DOHH2 (cell line): ENCODE measurements around the gene TIMELESS.

Experiments used
- CTCF ChIP-seq: fragments of 200-600 bp; sonication (generic); IDR thresholded peaks from one replicate; pipeline ENCODE4 v1.5.1; 2014; ENCODE audit warnings: antibody characterized with exemption, mild to moderate bottlenecking, low read depth, low read length; ENCODE audit not compliant: poor library complexity, severe bottlenecking
- EZH2phosphoT487 ChIP-seq: fragments of 200-600 bp; sonication (generic); IDR thresholded peaks from 2 replicates; pipeline ENCODE4 v1.6.1; 2017; ENCODE audit warnings: borderline replicate concordance, mild to moderate bottlenecking, antibody characterized with exemption, low read length, moderate library complexity, mixed read lengths

DNA sequence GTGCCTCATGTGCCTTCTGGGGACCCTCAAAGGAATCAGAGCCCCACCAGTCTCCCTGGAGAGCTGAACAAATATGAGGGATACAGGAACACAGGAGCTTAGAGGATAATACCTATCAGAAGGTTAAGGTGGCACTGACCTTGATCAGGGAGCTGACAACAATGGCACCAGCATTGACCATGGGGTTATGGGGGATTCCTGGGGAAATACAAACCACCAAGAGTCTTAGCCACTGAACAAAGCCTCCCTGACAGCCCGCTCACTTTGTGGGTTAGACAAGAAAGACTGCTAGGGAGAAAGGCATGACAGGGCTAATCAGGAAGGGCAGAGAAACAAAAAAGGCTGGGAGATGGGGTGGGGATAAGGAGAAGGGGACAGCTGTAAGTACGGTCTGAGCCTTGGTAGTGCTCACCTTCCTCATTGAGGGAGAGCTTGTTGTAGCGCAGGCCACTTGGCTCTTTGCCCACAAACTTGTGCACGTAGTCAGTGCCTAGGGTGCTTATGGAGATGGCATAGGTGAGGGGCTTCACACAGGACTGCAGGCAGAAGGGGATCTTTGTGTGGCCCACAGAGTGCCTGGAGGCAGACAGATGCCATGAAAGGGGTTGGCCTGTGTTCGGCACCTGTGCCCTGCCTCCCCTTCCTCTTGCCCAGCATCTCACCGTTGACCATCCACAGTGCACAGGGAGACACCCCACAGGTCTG lies 28.4 kb upstream of the TIMELESS start:
- no peak for TF ChIP-seq CTCF
- no peak for TF ChIP-seq EZH2phosphoT487
